ENCODE measurements around the gene CAMK1D. TPM values are rescaled to one million over a fixed set of nuclear protein-coding genes. Genes with fewer than 3 reads are reported as not detected.

The CAMK1D gene
- total RNA-seq, 1 experiment from 2014 or later: 6.0 TPM

DNA sequence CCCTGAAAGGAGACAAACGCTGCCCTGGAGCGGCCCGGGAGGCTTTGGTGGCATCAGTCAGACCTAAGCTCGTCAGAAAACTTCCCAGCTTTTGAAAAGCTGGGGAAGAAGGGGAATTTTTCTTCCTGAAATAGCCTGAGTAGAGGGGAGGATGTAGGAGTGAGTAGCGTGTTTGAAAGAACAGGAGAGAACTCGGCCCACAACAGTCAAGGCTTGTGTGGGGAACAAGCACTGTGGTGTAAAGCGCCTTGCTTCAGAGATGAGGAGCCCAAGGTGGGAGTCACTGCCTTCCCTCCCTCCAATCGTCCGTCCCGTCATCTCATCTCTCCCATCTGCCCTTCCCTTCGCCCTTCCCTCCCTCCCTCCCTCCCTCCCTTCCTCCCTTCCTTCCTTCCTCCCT lies 273.3 kb downstream of the CAMK1D start:
- Histone ChIP-seq H3K27me3 (ENCODE audit: insufficient read depth, low read depth) (no peaks in the 10 kb centered on the region), H3K9me3 (ENCODE audit: insufficient read depth, low read depth) (no peaks in the 10 kb centered on the region), H3K27ac (no peak overlapping the region), H3K4me1 (replicated peaks; ENCODE audit: insufficient read depth) (peaks cover 12% of the 10 kb centered on the region), H2AFZ (no peak overlapping the region), H3K4me2 (no peak overlapping the region), H3K79me2 (ENCODE audit: low read depth) (0 out of 2 replicates have a peak, but pooled peaks cover 7% of the 10 kb centered on the region), H3F3A (ENCODE audit: insufficient read depth, low read depth) (peaks cover 6% of the 10 kb centered on the region; the same call in 1 of the 2 replicates), H3K4me3 (no peak overlapping the region), H4K20me1 (ENCODE audit: insufficient read depth) (no peaks in the 10 kb centered on the region), H3K9me2 (ENCODE audit: insufficient read depth) (no peaks in the 10 kb centered on the region), H3K36me3 (ENCODE audit: low read depth) (no peaks in the 10 kb centered on the region)
- DNase-seq: no peak
- ChIA-PET CTCF (no interaction called here), POLR2A (ENCODE audit: unreplicated experiment) (no interaction called here)
- intact Hi-C loops (cut with micrococcal nuclease; ENCODE audit: unreplicated experiment): no loop called here
- TF ChIP-seq EZH2 (IDR thresholded peaks at IDR 0.05; ENCODE audit: low read depth): no peak
- TF ChIP-seq CTCF (conservative IDR thresholded peaks at IDR 0.05): no peak
- BruUV-seq (replicated peaks): no TSS peak

DNA sequence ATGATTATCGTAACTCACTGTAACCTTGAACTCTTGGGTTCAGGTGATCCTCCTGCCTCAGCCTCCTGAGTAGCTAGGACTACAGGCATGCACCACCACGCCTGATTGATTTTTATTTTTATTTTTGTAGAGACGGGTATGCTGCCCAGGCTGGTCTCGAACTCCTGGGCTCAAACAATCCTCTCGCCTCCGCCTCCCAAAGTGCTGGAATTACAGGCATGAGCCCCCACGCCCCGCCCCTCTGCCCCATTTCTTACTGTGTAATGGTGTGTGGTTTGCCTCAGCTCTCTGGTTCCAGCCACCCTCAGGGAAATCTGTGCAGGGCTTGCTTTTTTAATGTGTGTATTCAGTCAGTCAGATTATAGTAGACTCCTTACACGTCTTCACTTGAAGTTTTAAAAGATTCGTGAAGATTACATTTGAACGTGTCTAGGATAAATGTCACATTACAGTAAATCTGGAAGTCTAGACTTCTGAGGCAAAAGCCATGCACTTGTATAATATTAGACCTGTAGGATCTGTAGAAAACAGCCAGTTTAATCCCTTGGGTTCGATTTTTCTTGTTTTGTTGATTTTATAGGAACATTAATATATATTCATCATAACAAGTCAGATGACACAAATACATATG lies 276.2 kb downstream of the CAMK1D start:
- no peak overlapping the region for H2AFZ ChIP-seq
- H3K4me2 ChIP-seq: no peak overlapping the region
- TF ChIP-seq CTCF (conservative IDR thresholded peaks at IDR 0.05) (no peak), EZH2 (IDR thresholded peaks at IDR 0.05; ENCODE audit: low read depth) (no peak)
- ChIA-PET CTCF (interaction anchor here (0.6 to 0.7 kb wide), 2 partner anchors 21 to 1243 kb away, joined by 5 to 7 read pairs; no protein-coding TSS in a partner anchor), POLR2A (ENCODE audit: unreplicated experiment) (no interaction called here)
- H3F3A ChIP-seq (ENCODE audit: insufficient read depth, low read depth): peaks cover 10% of the 10 kb centered on the region; the same call in 1 of the 2 replicates
- no peaks in the 10 kb centered on the region for H3K27me3 ChIP-seq (ENCODE audit: insufficient read depth, low read depth)
- H3K9me2 ChIP-seq (ENCODE audit: insufficient read depth): no peaks in the 10 kb centered on the region
- intact Hi-C loops (cut with micrococcal nuclease; ENCODE audit: unreplicated experiment): no loop called here
- no peak overlapping the region for H3K27ac ChIP-seq
- no peaks in the 10 kb centered on the region for H3K36me3 ChIP-seq (ENCODE audit: low read depth)
- no peaks in the 10 kb centered on the region for H3K9me3 ChIP-seq (ENCODE audit: insufficient read depth, low read depth)
- H4K20me1 ChIP-seq (ENCODE audit: insufficient read depth): no peaks in the 10 kb centered on the region
- H3K79me2 ChIP-seq (ENCODE audit: low read depth): no peaks in the 10 kb centered on the region
- no peak for DNase-seq
- no TSS peak for BruUV-seq (replicated peaks)
- H3K4me1 ChIP-seq (replicated peaks; ENCODE audit: insufficient read depth): peaks cover 14% of the 10 kb centered on the region
- no peak overlapping the region for H3K4me3 ChIP-seq

DNA sequence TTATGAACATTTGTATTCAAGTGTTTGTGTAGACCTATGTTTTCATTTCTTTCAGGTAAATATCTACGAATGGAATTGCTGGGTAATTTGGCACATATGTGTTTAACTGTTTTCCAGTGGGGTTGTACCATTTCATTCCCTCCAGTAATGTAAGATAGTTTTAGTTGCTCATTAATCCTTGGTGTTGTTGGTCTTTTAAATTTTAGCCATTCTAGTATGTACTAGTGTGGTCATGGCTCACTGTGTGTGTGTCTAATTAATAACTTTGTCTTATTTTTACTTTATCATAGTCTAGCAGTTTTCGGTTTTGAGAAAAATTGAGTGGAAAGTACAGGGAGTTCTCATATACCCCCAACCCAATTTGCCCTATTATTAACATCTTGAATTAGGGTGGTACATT lies 278.8 kb downstream of the CAMK1D start:
- Histone ChIP-seq H3K4me2 (no peak overlapping the region), H3F3A (ENCODE audit: insufficient read depth, low read depth) (peaks cover 10% of the 10 kb centered on the region; the same call in 1 of the 2 replicates), H3K27ac (no peak overlapping the region), H3K4me1 (replicated peaks; ENCODE audit: insufficient read depth) (peaks cover 14% of the 10 kb centered on the region), H3K36me3 (ENCODE audit: low read depth) (no peaks in the 10 kb centered on the region), H3K9me3 (ENCODE audit: insufficient read depth, low read depth) (no peaks in the 10 kb centered on the region; the same call in 1 of the 2 replicates), H3K9me2 (ENCODE audit: insufficient read depth) (no peaks in the 10 kb centered on the region), H2AFZ (no peak overlapping the region), H3K4me3 (no peak overlapping the region), H4K20me1 (ENCODE audit: insufficient read depth) (no peaks in the 10 kb centered on the region), H3K79me2 (ENCODE audit: low read depth) (no peaks in the 10 kb centered on the region), H3K27me3 (ENCODE audit: insufficient read depth, low read depth) (no peaks in the 10 kb centered on the region)
- no peak for TF ChIP-seq EZH2 (IDR thresholded peaks at IDR 0.05; ENCODE audit: low read depth)
- TF ChIP-seq CTCF (conservative IDR thresholded peaks at IDR 0.05): no peak
- CTCF ChIA-PET: no interaction called here
- POLR2A ChIA-PET (ENCODE audit: unreplicated experiment): no interaction called here
- intact Hi-C loops (cut with micrococcal nuclease; ENCODE audit: unreplicated experiment): no loop called here
- BruUV-seq (replicated peaks): no TSS peak
- DNase-seq: no peak

All from PC-9 (cell line).